IMR-90 (cell line): ENCODE results near the gene DVL1. TPM values are rescaled to one million over a fixed set of nuclear protein-coding genes. Genes with fewer than 3 reads are reported as not detected.

Experiments
- ATAC-seq: fragments of 200-7000 bp; cut with Tn5 transposase; 2 replicates; pipeline ENCODE4 v1.9.1; 2020; ENCODE audit warnings: low read depth, mild to moderate bottlenecking, moderate library complexity
- BruUV-seq: library from RNA; stranded (reverse); fragments of 400-500 nt; replicated peaks from 2 replicates; lab custom pipeline; 2021; lab: Mats Ljungman, UMichigan
- CTCF ChIA-PET: fragments of 300-600 bp; formaldehyde crosslinking; extraction: SDS; loops from one replicate; lab custom pipeline; 2021; ENCODE audit warnings: antibody characterized with exemption; lab: Yijun Ruan, JAX
- POLR2A ChIA-PET: fragments of 300-600 bp; sonication (Branson Sonifier 250); formaldehyde crosslinking; loops from one replicate; lab custom pipeline; 2022; ENCODE audit warnings: antibody characterized with exemption; ENCODE audit not compliant: unreplicated experiment; lab: Charles Lee
- DNase-seq: peaks from one replicate; pipeline ENCODE4 v3.0.0; 2013
- H2AFZ ChIP-seq: replicated peaks from 2 replicates; pipeline ENCODE3; 2013; ENCODE audit warnings: low read length, mild to moderate bottlenecking; ENCODE audit not compliant: poor library complexity
- H2AK5ac ChIP-seq: 2 replicates; pipeline ENCODE4 v1.6.1; 2013; ENCODE audit warnings: low read depth, low read length, inconsistent platforms
- H2AK9ac ChIP-seq: replicated peaks from 2 replicates; pipeline ENCODE3; 2013; ENCODE audit warnings: mild to moderate bottlenecking, low read depth, low read length, moderate library complexity; ENCODE audit not compliant: poor library complexity
- H2BK120ac ChIP-seq: 2 replicates; pipeline ENCODE4 v1.6.1; 2013; ENCODE audit warnings: low read depth, low read length, inconsistent platforms
- H2BK15ac ChIP-seq: 3 replicates; pipeline ENCODE4 v1.6.1; 2013; ENCODE audit warnings: low read depth, low read length, inconsistent platforms
- H2BK20ac ChIP-seq: 2 replicates; pipeline ENCODE4 v1.6.1; 2013; ENCODE audit warnings: low read depth, mild to moderate bottlenecking, inconsistent platforms, low read length, moderate library complexity
- H2BK5ac ChIP-seq: 2 replicates; pipeline ENCODE4 v1.6.1; 2013; ENCODE audit warnings: mild to moderate bottlenecking, low read depth, low read length, inconsistent platforms; ENCODE audit not compliant: poor library complexity, severe bottlenecking
- H3K14ac ChIP-seq: replicated peaks from 2 replicates; pipeline ENCODE4 v1.6.1; 2013; ENCODE audit warnings: low read depth, low read length, inconsistent platforms
- H3K18ac ChIP-seq: 2 replicates; pipeline ENCODE4 v1.6.1; 2013; ENCODE audit warnings: low read depth, low read length, control low read depth
- H3K23ac ChIP-seq: 2 replicates; pipeline ENCODE4 v1.6.1; 2013; ENCODE audit warnings: low read depth, low read length, inconsistent platforms
- H3K27ac ChIP-seq: 2 replicates; pipeline ENCODE4 v1.5.1; 2013; ENCODE audit warnings: mild to moderate bottlenecking, control low read depth, low read length; ENCODE audit not compliant: insufficient read depth
- H3K27me3 ChIP-seq: 2 replicates; pipeline ENCODE4 v1.6.1; 2013; ENCODE audit warnings: low read length; ENCODE audit not compliant: control insufficient read depth, insufficient read depth
- H3K36me3 ChIP-seq: 2 replicates; pipeline ENCODE4 v1.6.1; 2013; ENCODE audit warnings: low read length, mixed read lengths; ENCODE audit not compliant: control insufficient read depth, insufficient read depth
- H3K4ac ChIP-seq: 2 replicates; pipeline ENCODE4 v1.6.1; 2013; ENCODE audit warnings: low read depth, low read length, inconsistent platforms
- H3K4me1 ChIP-seq: 2 replicates; pipeline ENCODE4 v1.6.1; 2013; ENCODE audit warnings: low read length, mixed read lengths; ENCODE audit not compliant: control insufficient read depth, insufficient read depth
- H3K4me2 ChIP-seq: 2 replicates; pipeline ENCODE4 v1.6.1; 2013; ENCODE audit warnings: low read depth, mild to moderate bottlenecking, control low read depth, low read length, moderate library complexity
- H3K4me3 ChIP-seq: 2 replicates; pipeline ENCODE4 v1.5.1; 2013; ENCODE audit warnings: low read depth, mild to moderate bottlenecking, control low read depth, low read length, moderate library complexity; ENCODE audit not compliant: insufficient read depth
- H3K56ac ChIP-seq: 2 replicates; pipeline ENCODE4 v1.6.1; 2013; ENCODE audit warnings: low read length, inconsistent platforms; ENCODE audit not compliant: insufficient read depth; ENCODE audit errors: extremely low read depth
- H3K79me1 ChIP-seq, 2 experiments: 2 replicates each; pipeline ENCODE4 v1.6.1; 2013; ENCODE audit warnings: low read length in 2 of 2, inconsistent platforms in 1 of 2, low read depth in 1 of 2
- H3K9ac ChIP-seq: 2 replicates; pipeline ENCODE4 v1.6.1; 2013; ENCODE audit warnings: low read depth, low read length, control low read depth
- H3K9me1 ChIP-seq: 2 replicates; pipeline ENCODE4 v1.6.1; 2013; ENCODE audit warnings: low read length, inconsistent platforms; ENCODE audit not compliant: insufficient read depth
- H3K9me3 ChIP-seq: 2 replicates; pipeline ENCODE4 v1.6.1; 2013; ENCODE audit warnings: low read length; ENCODE audit not compliant: control insufficient read depth, insufficient read depth
- H4K20me1 ChIP-seq: 2 replicates; pipeline ENCODE4 v1.6.1; 2013; ENCODE audit warnings: low read length, inconsistent platforms; ENCODE audit not compliant: insufficient read depth
- H4K5ac ChIP-seq: 2 replicates; pipeline ENCODE4 v1.6.1; 2013; ENCODE audit warnings: mild to moderate bottlenecking, low read depth, low read length, control low read depth
- H4K8ac ChIP-seq, 2 experiments: 2 replicates each; pipeline ENCODE4 v1.6.1; 2013; ENCODE audit warnings: low read depth in 2 of 2, low read length in 2 of 2, control low read depth in 1 of 2, inconsistent platforms in 1 of 2
- H4K91ac ChIP-seq: 2 replicates; pipeline ENCODE4 v1.6.1; 2013; ENCODE audit warnings: low read depth, low read length, inconsistent platforms; ENCODE audit not compliant: insufficient read depth
- CEBPB ChIP-seq: IDR thresholded peaks from 2 replicates; pipeline ENCODE4 v1.6.1; 2012; ENCODE audit warnings: low read depth, low read length, improper control_type of control experiment
- CTCF ChIP-seq: conservative IDR thresholded peaks from 2 replicates; pipeline ENCODE4 v1.5.1; 2012; ENCODE audit warnings: mild to moderate bottlenecking, low read depth, low read length, improper control_type of control experiment
- MAFK ChIP-seq: IDR thresholded peaks from 2 replicates; pipeline ENCODE4 v1.6.1; 2012; ENCODE audit warnings: low read depth, low read length, improper control_type of control experiment
- MXI1 ChIP-seq: IDR thresholded peaks from 2 replicates; pipeline ENCODE4 v1.6.1; 2012; ENCODE audit warnings: low read depth, mild to moderate bottlenecking, low read length, moderate library complexity, borderline replicate concordance
- NFE2L2 ChIP-seq: fragments of 150-350 bp; IDR thresholded peaks from 2 replicates; pipeline ENCODE4 v1.6.1; 2016; ENCODE audit warnings: low read depth, mild to moderate bottlenecking, low read length
- RAD21 ChIP-seq: IDR thresholded peaks from 2 replicates; pipeline ENCODE4 v1.6.1; 2012; ENCODE audit warnings: low read length, improper control_type of control experiment
- RCOR1 ChIP-seq: IDR thresholded peaks from 2 replicates; pipeline ENCODE4 v1.6.1; 2012; ENCODE audit warnings: mild to moderate bottlenecking, low read length, improper control_type of control experiment; ENCODE audit not compliant: insufficient replicate concordance
- WGBS, 2 experiments: methylation state at CpG; one replicate each; pipeline versions ENCODE4 v1.1.5 to v1.1.7; 2013; ENCODE audit warnings: missing lambda C conversion rate in 2 of 2; ENCODE audit not compliant: insufficient read length in 1 of 2; ENCODE audit errors: extremely low coverage in 2 of 2; 5-methylcytosine and 5-hydroxymethylcytosine counted together
- dilution Hi-C: fragments of 300-500 bp; cut with HindIII; formaldehyde crosslinking; loops from one replicate; pipeline ENCODE4 v1.14.3; 2018; ENCODE audit warnings: low sequenced_read_pairs; ENCODE audit not compliant: unreplicated experiment
- in situ Hi-C: fragments of 300-500 bp; cut with MboI; formaldehyde crosslinking; loops from 3 replicates; pipeline ENCODE4 v1.14.3; 2019; ENCODE audit warnings: low sequenced_read_pairs, inconsistent platforms, mixed read lengths
- intact Hi-C: fragments of 100-400 bp; cut with micrococcal nuclease; formaldehyde crosslinking; loops from 2 replicates; pipeline ENCODE4 v1.10.0; 2022
- polyA plus RNA-seq, 3 experiments: library from polyadenylated mRNA; depleted of rRNA; stranded (reverse); fragments of >200 nt; gene quantifications; 2 replicates each; pipeline ENCODE4 v1.2.3, GENCODE V29; 2012; ENCODE audit warnings: low replicate concordance in 1 of 3
- total RNA-seq: library from RNA; depleted of rRNA; stranded (reverse); fragments of >200 nt; gene quantifications from 2 replicates; pipeline ENCODE4 v1.2.3, GENCODE V29; 2012

DVL1 gene
- total and polyA plus RNA-seq, 2 of the 4 experiments (the other 2 are of a cell fraction), result 27.2 to 35.9 TPM

DNA sequence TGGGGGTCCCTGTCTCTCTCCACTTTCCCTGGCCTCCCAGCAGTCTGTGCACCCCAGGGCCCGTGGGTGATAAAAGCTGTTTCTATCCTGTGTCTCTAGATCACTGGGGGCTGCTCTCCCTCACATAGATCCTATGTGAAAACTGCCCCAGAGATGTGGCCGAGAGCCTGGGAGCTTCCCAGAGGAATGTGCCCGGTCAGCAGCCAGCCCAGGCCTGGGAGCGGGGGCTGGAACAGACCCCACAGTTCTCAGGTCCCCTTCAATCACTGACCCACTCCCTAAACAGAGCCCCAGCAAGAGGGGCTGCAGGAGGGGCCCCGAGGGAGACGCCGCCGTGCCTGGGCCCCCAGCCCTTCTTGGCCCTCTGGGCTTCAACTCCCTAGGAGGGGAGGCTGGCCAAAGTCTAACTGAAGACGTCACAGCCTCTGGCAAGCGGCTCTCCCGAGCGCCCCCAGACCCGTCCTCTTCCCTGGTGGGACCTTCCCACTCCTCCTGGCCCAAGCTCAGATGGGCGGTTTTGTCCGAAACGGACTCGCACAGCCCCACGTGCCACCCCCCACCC lies 8.7 kb upstream of the DVL1 start:
- Histone ChIP-seq H3K9ac (peak overlapping the region; percentile 92), H3K27me3 (no peaks in the 10 kb centered on the region), H4K5ac (peak overlapping the region; percentile 65), H2AK9ac (peak overlapping the region; percentile 100), H2BK5ac (peak overlapping the region; percentile 96), H4K20me1 (peaks cover 39% of the 10 kb centered on the region), H3K18ac (peak overlapping the region; percentile 49), H2BK120ac (peak overlapping the region; percentile 69), H3K4me2 (peak overlapping the region; percentile 93), H3K79me1 (peaks cover 4 to 25% of the 10 kb centered on the region in 2 experiments; a peak in 3 of 4 replicates), H3K9me1 (peaks cover 13% of the 10 kb centered on the region), H4K8ac (peak overlapping the region; percentile 62 to 92), H3K14ac (peak overlapping the region; percentile 96), H3K27ac (peak overlapping the region; percentile 96), H3K36me3 (peaks cover 23% of the 10 kb centered on the region; the same call in 1 of the 2 replicates), H3K4me3 (peak overlapping the region; percentile 74), H2AK5ac (peak overlapping the region; percentile 93), H4K91ac (peak overlapping the region; percentile 98), H3K4ac (peak overlapping the region; percentile 99), H3K56ac (peak overlapping the region; percentile 89), H2BK20ac (peak overlapping the region; percentile 20; the same call in 1 of the 2 replicates), H2AFZ (peak overlapping the region; percentile 85), H3K23ac (peak overlapping the region; percentile 98), H3K4me1 (peaks cover 37% of the 10 kb centered on the region), H2BK15ac (peak overlapping the region; percentile 49; the same call in 1 of the 3 replicates), H3K9me3 (no peaks in the 10 kb centered on the region)
- ChIA-PET POLR2A (interaction anchor here (0.6 kb wide), 1 partner anchor 42 kb away, joined by 3 read pairs; no protein-coding TSS in a partner anchor), CTCF (no interaction called here)
- no TSS peak for BruUV-seq
- intact Hi-C loops, result loop anchor here (2.0 to 5.0 kb wide), 2 partner anchors 15 to 51 kb away; partner anchors contain the start of genes ACAP3 and PUSL1
- no peak for TF ChIP-seq RCOR1
- TF ChIP-seq NFE2L2, result no peak
- TF ChIP-seq MAFK, result peak; percentile 72
- TF ChIP-seq MXI1, result no peak
- TF ChIP-seq CTCF, result no peak
- no peak for TF ChIP-seq RAD21
- no peak for TF ChIP-seq CEBPB
- WGBS, 2 experiments, result 0% methylated on average over 9 of the region's 18 CpGs; no CpG with 5 or more reads in 1 of the 2 experiments
- DNase-seq, result peak; percentile 20
- in situ Hi-C loops, result no loop called here
- dilution Hi-C loops, result no loop called here
- ATAC-seq, result peak; percentile 1
